ENCODE data around the gene UCK2. TPM values are rescaled to one million over a fixed set of nuclear protein-coding genes. Genes with fewer than 3 reads are reported as not detected.

UCK2 gene
- total RNA-seq, 1 donor from 2014 or later: 62.4 TPM

DNA sequence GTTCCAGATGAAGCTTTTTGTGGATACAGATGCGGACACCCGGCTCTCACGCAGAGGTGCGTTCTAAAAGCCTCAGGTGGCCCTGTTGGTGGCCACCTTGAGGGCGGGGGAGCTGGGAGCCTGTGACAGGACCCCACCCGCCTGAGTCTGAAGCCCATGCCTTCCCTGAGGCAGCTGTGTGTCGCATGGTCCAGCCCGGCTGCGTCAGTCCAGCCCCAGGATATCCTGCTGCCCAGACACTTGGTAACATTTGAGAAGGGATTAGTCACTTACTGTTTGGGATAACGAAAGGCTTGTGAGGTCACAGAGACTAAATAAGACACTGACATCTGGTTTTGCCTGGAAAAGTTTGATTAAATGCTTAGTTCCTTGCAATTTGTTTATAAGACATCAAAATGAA, 68.9 kb downstream of the UCK2 start:
- no peak overlapping the region for H3K4me3 ChIP-seq (ENCODE audit: low read depth, low read length)
- TF ChIP-seq, protein P1, sequence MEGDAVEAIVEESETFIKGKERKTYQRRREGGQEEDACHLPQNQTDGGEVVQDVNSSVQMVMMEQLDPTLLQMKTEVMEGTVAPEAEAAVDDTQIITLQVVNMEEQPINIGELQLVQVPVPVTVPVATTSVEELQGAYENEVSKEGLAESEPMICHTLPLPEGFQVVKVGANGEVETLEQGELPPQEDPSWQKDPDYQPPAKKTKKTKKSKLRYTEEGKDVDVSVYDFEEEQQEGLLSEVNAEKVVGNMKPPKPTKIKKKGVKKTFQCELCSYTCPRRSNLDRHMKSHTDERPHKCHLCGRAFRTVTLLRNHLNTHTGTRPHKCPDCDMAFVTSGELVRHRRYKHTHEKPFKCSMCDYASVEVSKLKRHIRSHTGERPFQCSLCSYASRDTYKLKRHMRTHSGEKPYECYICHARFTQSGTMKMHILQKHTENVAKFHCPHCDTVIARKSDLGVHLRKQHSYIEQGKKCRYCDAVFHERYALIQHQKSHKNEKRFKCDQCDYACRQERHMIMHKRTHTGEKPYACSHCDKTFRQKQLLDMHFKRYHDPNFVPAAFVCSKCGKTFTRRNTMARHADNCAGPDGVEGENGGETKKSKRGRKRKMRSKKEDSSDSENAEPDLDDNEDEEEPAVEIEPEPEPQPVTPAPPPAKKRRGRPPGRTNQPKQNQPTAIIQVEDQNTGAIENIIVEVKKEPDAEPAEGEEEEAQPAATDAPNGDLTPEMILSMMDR (conservative IDR thresholded peaks at IDR 0.05; ENCODE audit: low read depth, low read length): no peak
- no peak for DNase-seq (ENCODE audit: low read depth)

DNA sequence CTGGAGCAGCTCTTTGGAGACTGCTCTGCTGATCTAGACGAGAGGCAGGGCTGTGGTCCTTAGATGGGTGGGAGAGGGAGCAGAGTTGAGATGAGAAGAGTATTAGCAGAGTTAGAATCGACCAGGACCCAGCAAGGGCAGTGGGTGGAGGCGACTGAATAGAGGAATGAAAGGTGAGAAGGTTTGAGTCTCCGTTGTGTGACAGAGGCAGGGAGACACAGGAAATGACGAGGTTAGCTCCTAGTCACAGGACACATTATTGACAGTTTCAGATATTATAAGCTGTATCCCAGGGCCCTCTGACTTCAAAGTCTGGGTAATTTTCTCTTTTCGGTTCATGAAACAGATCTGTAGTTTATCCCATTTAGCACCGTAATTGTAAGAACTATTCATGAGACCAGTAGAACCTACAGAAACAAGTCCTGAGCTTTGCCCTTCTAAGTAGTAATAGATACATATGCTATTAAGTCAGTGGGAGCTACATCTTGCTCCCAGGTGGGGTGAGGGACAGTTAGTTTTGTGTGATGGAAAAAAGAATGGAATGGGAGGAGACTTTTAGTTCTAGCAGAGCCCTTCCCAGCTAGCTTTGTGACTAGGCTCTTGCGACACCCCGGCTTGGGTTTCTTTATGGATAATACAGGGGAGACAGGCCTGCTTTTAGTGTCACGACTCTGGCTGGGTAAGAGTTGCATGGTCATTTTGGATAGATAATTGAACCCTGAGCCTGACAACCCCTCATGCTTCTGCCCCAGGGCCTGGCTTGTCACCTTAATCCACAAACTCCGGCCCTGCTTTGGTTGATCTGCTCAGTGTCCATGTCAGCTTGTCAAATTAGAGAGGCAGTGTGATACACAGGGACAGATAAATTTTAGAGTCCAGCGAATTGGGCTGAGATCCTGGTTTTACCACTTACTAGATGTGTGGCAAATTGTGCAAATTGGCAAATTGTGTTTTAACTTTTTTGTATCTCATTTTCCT, 70.2 kb downstream of the UCK2 start:
- TF ChIP-seq, protein P1 (conservative IDR thresholded peaks at IDR 0.05; ENCODE audit: low read depth, low read length): no peak
- no peak for DNase-seq (ENCODE audit: low read depth)
- no peak overlapping the region for H3K4me3 ChIP-seq (ENCODE audit: low read depth, low read length)

DNA sequence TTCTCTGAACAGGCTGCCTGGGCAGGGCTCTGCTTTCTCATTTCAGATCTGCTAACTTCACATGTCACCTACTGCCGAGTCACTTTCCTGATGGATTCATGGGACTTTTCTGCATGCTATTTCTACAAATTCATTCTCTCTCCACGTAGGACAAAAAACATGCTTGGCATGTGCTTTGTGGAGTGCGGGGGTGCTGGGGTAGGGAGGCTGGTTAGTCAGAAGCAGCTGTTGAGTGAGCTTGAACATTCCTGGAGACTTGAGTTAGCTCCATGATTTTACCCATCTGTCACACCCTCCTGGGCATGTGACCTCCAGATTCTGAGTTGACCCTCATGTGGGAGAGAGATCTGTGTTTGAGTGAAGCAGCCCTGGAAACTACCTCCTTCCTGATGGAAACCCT, 71.4 kb downstream of the UCK2 start:
- peak; percentile 95 for DNase-seq (ENCODE audit: low read depth)
- TF ChIP-seq, protein P1 (conservative IDR thresholded peaks at IDR 0.05; ENCODE audit: low read depth, low read length): no peak
- no peak overlapping the region for H3K4me3 ChIP-seq (ENCODE audit: low read depth, low read length)

- H3K4me3 ChIP-seq (ENCODE audit: low read depth, low read length): no peak overlapping the region
- DNase-seq (ENCODE audit: low read depth): no peak
- TF ChIP-seq, protein P1 (conservative IDR thresholded peaks at IDR 0.05; ENCODE audit: low read depth, low read length): no peak
Measured at GRCh38 chr1:165899461-165899941, 72.1 kb downstream of the UCK2 start.

- DNase-seq (ENCODE audit: low read depth): no peak
- TF ChIP-seq, protein P1 (conservative IDR thresholded peaks at IDR 0.05; ENCODE audit: low read depth, low read length): no peak
- H3K4me3 ChIP-seq (ENCODE audit: low read depth, low read length): no peak overlapping the region
Measured at GRCh38 chr1:165900576-165901380, 73.4 kb downstream of the UCK2 start.

GRCh38 chr1:165902565-165902964, 75.2 kb downstream of the UCK2 start:
- TF ChIP-seq, protein P1 (conservative IDR thresholded peaks at IDR 0.05; ENCODE audit: low read depth, low read length): no peak
- no peak for DNase-seq (ENCODE audit: low read depth)
- no peak overlapping the region for H3K4me3 ChIP-seq (ENCODE audit: low read depth, low read length)
